ENCODE data around the gene ACTR3C.
"Not testable (repeated sequence)": the region's sequence is repeated elsewhere in the genome, so short reads cannot be mapped to it uniquely, and the experiment has no call there.

The ACTR3C gene

DNA sequence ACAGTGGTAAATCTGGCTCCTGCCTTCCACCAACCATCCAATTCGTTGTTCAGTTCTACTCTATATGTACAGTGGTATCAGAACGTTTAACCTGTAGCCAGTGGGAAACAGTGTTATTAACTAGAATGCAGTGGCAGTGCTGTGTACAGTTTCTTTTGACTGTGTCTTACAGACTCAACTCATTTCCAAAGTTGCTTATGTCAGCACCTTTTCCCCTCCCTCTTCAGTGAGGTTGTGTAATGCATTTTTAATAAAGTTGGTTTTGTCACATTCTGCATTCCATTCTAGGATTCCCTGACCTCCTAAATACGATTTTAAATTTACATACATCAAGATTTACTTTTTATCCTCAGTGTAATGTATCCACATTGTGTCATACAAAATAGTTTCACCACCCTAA lies 97.9 kb downstream of the ACTR3C start:
- DNase-seq (ENCODE audit: extremely low read depth, low read depth); H3K4me3 ChIP-seq (replicated peaks; ENCODE audit: low read depth, low read length): not testable (repeated sequence)

DNA sequence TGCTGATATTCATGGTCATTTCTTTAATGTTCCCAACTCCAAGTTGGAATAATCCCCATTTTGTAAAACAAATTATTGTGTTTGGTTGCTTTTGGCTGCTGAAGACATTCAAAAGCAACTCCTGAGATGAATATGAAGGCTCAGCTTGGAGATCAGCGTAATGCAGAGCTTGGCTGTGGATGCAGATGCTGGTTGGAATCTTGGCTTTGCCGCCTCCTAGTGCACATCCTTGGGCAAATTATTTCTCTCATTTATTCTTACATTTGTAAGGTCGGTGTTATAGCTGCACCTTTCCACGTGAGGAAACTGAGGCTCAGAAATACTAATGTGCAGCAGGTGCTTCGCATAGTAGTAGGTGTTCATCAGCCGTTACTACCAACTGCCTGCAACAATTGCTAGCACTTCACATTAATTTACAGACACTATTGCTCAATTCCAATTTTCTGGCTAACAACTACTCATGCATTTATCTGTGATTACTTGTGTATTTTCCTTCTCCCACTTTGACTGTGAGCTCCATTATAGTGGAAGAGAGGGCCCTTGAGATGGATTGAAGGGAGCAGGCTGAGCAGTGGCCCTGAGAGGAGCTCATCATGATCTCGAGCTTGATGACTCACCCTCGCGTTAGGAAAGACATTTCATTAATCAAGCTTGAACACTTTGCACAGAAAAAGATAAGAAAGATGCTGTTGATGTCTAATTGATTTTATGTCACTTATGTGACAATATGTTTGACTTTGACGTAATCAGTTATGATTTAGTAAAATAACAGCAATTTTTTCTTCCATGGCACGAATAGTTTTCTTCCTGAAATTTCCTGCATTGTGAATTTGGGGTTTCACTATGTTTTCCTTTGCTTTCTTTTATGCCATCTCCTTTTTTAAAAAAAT lies 101.0 kb downstream of the ACTR3C start:
- not testable (repeated sequence) for H3K4me3 ChIP-seq (replicated peaks; ENCODE audit: low read depth, low read length); DNase-seq (ENCODE audit: extremely low read depth, low read depth)

DNA sequence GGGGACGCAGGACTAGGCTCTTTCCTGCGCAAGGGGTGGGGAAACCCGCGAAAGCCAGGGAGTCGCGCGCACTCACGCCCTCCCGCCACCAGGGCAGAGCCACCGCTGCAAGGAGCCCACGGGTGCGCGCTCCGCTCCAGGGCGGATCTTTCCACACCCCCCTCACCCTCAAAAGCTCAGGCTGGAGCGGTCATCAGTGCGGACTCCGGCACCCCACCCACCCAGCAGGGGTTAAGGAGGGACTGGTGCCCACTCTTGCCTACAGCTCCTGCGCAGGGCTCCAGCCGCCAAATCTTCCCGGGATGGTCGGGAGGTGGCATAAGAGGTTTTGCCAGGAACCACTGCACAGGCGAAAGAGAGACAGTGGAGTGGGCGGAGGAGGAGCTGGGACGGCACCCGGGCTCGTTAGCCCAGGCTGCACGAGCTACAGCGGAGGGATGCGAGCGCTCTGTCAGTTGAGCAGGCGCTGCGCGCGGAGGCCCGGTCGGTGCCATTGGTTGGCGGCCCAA lies 102.6 kb downstream of the ACTR3C start:
- DNase-seq (ENCODE audit: extremely low read depth, low read depth); H3K4me3 ChIP-seq (replicated peaks; ENCODE audit: low read depth, low read length): not testable (repeated sequence)

DNA sequence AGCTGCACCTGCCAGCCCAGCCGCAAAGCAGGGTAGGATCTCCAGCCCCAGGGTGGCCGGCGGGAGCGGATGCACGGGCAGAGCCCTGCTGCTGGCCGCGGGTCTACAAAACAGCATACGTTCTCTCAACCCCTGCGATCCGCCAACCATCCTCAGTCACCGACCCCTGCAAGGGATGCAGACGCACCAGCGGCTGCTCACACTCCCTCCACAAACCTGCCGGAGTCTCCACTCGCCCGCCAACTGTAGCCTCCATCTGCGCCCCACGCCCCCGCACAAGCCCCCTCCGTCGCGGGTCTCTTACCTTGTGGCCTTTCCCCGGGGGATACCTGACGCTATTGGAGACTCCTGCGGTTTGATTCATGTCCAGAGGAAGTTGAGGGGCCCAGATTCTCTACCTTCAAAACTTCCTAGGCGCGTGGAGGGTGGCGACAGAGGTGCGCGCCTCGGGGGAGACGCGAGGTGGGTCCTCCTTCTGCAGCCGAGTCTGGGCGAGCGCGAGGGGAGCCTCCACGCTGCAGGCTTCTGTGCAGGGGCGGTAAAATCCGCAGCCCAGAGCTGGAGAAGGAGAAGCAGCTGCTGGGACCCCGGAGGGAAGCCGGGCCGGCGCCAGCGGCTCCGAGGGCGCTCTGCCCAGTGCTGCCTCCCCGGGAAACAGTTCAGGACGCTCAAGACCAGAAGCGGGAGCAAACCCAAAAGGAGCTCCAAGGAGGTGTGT lies 103.2 kb downstream of the ACTR3C start:
- not testable (repeated sequence) for H3K4me3 ChIP-seq (replicated peaks; ENCODE audit: low read depth, low read length); DNase-seq (ENCODE audit: extremely low read depth, low read depth)

DNA sequence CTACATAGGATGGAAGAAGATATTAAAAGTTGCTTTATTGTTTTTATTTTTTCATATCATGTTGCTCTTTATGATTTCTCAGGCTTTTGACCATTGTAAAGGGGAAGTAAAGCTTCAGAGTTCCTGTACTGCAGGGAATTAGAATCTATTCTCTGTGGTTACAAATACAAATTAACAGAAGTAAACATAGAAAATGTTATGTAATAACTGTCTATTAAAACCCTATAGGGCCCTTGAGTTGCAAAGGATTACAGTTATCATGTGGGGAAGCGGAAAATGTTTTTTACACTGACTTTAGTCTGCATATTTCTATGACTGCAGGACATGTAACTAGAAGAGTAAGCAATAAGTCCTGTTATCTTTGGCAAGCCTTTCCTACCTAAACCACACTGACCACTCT lies 116.5 kb downstream of the ACTR3C start:
- not testable (repeated sequence) for H3K4me3 ChIP-seq (replicated peaks; ENCODE audit: low read depth, low read length); DNase-seq (ENCODE audit: extremely low read depth, low read depth)

DNA sequence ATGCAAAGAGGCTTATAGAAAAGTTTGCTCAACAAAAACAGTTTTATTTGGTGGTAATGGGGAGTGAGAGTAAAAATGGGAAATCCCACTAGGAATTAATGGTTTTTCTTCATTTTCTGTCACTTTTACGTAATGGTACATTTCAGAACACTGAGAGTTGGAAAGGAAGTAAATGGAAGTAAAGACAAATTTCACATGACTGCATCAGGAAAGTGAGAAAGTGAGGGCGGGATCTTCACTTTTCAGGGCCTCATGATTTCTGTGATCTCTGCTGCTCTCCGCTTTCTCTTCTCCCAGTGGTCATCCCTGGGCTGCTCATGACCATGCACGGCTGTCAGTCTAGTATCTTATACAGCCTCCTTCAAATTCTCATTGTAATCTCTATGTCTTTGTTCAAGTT lies 117.5 kb downstream of the ACTR3C start:
- DNase-seq (ENCODE audit: extremely low read depth, low read depth); H3K4me3 ChIP-seq (replicated peaks; ENCODE audit: low read depth, low read length): not testable (repeated sequence)

DNA sequence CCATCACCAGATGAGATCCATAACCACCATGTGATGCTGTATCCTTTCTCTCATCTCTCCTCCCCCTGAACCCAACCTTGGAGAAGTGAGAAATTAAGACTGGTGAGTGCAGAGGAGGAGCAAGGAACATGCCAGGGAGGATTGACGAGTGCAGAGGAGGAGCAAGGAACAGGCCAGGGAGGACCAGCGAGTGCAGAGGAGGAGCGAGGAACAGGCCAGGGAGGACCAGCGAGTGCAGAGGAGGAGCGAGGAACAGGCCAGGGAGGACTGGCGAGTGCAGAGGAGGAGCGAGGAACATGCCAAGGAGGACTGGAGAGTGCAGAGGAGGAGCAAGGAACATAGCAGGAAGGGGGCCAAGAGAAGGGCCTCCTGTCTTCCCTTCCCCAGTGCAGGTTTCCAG lies 118.8 kb downstream of the ACTR3C start:
- H3K4me3 ChIP-seq (replicated peaks; ENCODE audit: low read depth, low read length); DNase-seq (ENCODE audit: extremely low read depth, low read depth): not testable (repeated sequence)

DNA sequence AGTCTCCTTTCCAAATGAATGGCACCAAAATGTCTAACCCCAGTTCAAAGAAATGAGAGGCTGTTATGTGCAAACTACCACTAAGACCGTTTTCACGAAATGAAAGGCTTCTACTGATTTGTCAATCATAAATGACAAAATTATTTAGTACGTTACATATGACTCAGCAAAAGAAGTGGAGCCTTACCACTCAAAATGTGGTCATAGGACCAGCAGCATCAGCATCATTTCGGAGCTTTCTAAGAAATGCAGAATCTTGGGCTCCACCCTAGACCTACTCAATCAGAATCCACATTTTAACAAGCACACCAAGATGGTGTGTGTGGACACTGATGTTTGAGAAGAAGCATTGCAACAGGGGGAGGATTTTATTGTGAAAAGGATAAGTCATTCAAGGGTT lies 120.5 kb downstream of the ACTR3C start:
- not testable (repeated sequence) for DNase-seq (ENCODE audit: extremely low read depth, low read depth); H3K4me3 ChIP-seq (replicated peaks; ENCODE audit: low read depth, low read length)
